Fibroblast of lung (primary cell): ENCODE measurements around the gene H1-8.
"Not testable (repeated sequence)": the region's sequence is repeated elsewhere in the genome, so short reads cannot be mapped to it uniquely, and the experiment has no call there.

Experiments used
- CTCF ChIP-seq, 2 donors: IDR thresholded peaks in 1 of 2; conservative IDR thresholded peaks in 1 of 2; 1 replicate in 1 of 2; 2 replicates in 1 of 2; pipeline ENCODE4 v1.5.1; 2011 to 2012; ENCODE audit warnings: low read length in 2 of 2, control low read depth in 1 of 2, inconsistent platforms in 1 of 2, low read depth in 1 of 2, mild to moderate bottlenecking in 1 of 2
- EZH2 ChIP-seq: IDR thresholded peaks from 2 replicates; pipeline ENCODE4 v1.5.1; 2012; ENCODE audit warnings: low read length, control low read depth, mild to moderate bottlenecking; ENCODE audit errors: missing control alignments

GRCh38 chr3:129499604-129500333 lies 43.2 kb upstream of the H1-8 start:
- not testable (repeated sequence) for TF ChIP-seq CTCF (conservative IDR thresholded peaks at IDR 0.05 in 1 of 2, IDR thresholded peaks at IDR 0.05 in 1 of 2; ENCODE audit: low read depth in 1 of 2, low read length in 2 of 2); EZH2
